Measurements from ENCODE around the gene INAFM2. TPM values are rescaled to one million over a fixed set of nuclear protein-coding genes. Genes with fewer than 3 reads are reported as not detected.
A peak's percentile ranks its signal among the peaks of the same experiment; 100 is the strongest.

INAFM2 gene
- total RNA-seq, 1 donor from 2014 or later = 18.2 TPM

DNA sequence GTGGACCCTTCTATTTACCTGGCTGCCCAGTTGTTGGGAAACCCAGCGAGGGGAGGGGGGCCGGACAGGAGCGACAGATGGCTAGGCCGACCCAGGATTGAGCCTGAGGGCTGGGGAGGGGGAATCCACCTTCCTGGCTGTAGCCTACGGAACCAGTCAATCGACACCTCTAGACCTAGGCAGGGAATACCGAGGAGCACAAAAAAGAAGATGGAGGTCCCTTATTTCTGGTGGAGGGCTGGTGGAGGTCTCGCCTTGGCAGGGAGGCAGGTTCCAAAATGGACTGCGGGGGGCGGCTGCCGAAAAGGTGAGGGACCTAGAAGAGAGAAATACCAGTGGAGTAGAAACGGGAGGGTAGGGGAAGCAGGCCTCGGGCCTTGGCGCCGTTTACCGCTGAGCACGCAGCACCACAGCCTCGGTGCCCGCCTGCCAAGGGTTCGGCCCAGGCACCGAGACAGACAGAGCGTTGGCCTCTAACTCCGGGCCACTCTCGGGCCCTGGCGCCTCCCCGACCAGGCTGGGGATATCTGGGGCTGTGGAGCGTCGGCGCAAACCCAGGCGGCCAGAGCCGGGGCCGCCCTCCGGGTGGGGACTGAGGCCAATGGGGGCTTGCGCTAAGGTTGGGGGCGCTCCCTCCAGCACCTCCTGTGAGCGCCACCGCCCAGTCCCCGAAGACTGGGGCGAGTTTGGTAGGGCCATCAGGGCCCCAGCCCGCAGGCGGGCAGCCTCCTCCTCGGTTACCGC is 42.3 kb upstream of the INAFM2 start:
- peaks cover 95% of the 10 kb centered on the region for H3K27me3 ChIP-seq
- peaks cover 34% of the 10 kb centered on the region for H3K4me1 ChIP-seq
- H3K9ac ChIP-seq = no peak overlapping the region
- peak overlapping the region; percentile 45 for H3K4me3 ChIP-seq
- TF ChIP-seq, protein P1, sequence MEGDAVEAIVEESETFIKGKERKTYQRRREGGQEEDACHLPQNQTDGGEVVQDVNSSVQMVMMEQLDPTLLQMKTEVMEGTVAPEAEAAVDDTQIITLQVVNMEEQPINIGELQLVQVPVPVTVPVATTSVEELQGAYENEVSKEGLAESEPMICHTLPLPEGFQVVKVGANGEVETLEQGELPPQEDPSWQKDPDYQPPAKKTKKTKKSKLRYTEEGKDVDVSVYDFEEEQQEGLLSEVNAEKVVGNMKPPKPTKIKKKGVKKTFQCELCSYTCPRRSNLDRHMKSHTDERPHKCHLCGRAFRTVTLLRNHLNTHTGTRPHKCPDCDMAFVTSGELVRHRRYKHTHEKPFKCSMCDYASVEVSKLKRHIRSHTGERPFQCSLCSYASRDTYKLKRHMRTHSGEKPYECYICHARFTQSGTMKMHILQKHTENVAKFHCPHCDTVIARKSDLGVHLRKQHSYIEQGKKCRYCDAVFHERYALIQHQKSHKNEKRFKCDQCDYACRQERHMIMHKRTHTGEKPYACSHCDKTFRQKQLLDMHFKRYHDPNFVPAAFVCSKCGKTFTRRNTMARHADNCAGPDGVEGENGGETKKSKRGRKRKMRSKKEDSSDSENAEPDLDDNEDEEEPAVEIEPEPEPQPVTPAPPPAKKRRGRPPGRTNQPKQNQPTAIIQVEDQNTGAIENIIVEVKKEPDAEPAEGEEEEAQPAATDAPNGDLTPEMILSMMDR (IDR thresholded peaks at IDR 0.05) = no peak
- TF ChIP-seq EZH2phosphoT487 (IDR thresholded peaks at IDR 0.05) (peak; percentile 63), EZH2 (IDR thresholded peaks at IDR 0.05) (no peak)
- no peaks in the 10 kb centered on the region for H3K79me2 ChIP-seq (ENCODE audit: low read depth)
- H3K27ac ChIP-seq = no peak overlapping the region
- H3K36me3 ChIP-seq = no peaks in the 10 kb centered on the region
- peaks cover 53% of the 10 kb centered on the region for H3K27me3 Mint-ChIP-seq (ENCODE audit: insufficient read depth, low read depth)
- H3K9me3 ChIP-seq (ENCODE audit: low read depth) = no peaks in the 10 kb centered on the region
- H3K4me1 Mint-ChIP-seq = peaks cover 56% of the 10 kb centered on the region
- peak overlapping the region; percentile 78 for H3K4me3 Mint-ChIP-seq
- H3K27ac Mint-ChIP-seq = no peak overlapping the region
- no peak for DNase-seq (ENCODE audit: low spot score)
- no peaks in the 10 kb centered on the region for H3K9me3 Mint-ChIP-seq
- H4K20me1 ChIP-seq (ENCODE audit: low read depth) = peaks cover 28% of the 10 kb centered on the region
- peak overlapping the region; percentile 83 for H2AFZ ChIP-seq (replicated peaks)
- H3K4me2 ChIP-seq = peak overlapping the region; percentile 81
- no peaks in the 10 kb centered on the region for H3K36me3 Mint-ChIP-seq
- peaks cover 25% of the 10 kb centered on the region for H3F3A ChIP-seq (ENCODE audit: low read depth)

DNA sequence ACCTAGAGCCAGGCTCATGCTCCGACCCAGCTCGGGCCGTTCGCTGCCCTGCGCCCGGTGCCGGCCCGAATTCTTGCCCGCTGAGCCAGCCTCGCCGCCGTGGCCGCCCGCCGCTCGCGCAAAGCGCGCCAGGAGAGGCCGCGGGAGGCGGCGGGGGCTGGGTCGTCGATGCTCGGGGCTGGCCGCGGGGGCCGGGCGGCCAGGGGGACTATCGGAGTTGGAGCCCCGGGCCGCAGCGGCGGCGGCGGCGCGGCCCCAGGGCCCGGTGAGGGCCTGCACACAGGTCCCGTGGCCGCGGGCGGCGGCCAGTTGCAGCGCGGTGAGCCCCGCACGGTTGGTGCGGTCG is 41.7 kb upstream of the INAFM2 start:
- H3K4me1 Mint-ChIP-seq = peaks cover 59% of the 10 kb centered on the region
- Histone ChIP-seq H3K36me3 (no peaks in the 10 kb centered on the region), H3K4me2 (peak overlapping the region; percentile 81), H2AFZ (replicated peaks) (peak overlapping the region; percentile 83), H3K27ac (no peak overlapping the region), H3K9ac (no peak overlapping the region), H3F3A (ENCODE audit: low read depth) (peaks cover 25% of the 10 kb centered on the region), H3K9me3 (ENCODE audit: low read depth) (no peaks in the 10 kb centered on the region), H3K79me2 (ENCODE audit: low read depth) (no peaks in the 10 kb centered on the region), H3K4me3 (peak overlapping the region; percentile 45), H3K27me3 (peaks cover 100% of the 10 kb centered on the region), H4K20me1 (ENCODE audit: low read depth) (peaks cover 28% of the 10 kb centered on the region), H3K4me1 (peaks cover 34% of the 10 kb centered on the region)
- H3K9me3 Mint-ChIP-seq = no peaks in the 10 kb centered on the region
- no peak for DNase-seq (ENCODE audit: low spot score)
- H3K27ac Mint-ChIP-seq = no peak overlapping the region
- H3K27me3 Mint-ChIP-seq (ENCODE audit: insufficient read depth, low read depth) = peaks cover 47% of the 10 kb centered on the region
- H3K4me3 Mint-ChIP-seq = no peak overlapping the region
- no peak for TF ChIP-seq EZH2phosphoT487 (IDR thresholded peaks at IDR 0.05)
- TF ChIP-seq, protein P1 (IDR thresholded peaks at IDR 0.05) = no peak
- TF ChIP-seq EZH2 (IDR thresholded peaks at IDR 0.05) = no peak
- no peaks in the 10 kb centered on the region for H3K36me3 Mint-ChIP-seq

DNA sequence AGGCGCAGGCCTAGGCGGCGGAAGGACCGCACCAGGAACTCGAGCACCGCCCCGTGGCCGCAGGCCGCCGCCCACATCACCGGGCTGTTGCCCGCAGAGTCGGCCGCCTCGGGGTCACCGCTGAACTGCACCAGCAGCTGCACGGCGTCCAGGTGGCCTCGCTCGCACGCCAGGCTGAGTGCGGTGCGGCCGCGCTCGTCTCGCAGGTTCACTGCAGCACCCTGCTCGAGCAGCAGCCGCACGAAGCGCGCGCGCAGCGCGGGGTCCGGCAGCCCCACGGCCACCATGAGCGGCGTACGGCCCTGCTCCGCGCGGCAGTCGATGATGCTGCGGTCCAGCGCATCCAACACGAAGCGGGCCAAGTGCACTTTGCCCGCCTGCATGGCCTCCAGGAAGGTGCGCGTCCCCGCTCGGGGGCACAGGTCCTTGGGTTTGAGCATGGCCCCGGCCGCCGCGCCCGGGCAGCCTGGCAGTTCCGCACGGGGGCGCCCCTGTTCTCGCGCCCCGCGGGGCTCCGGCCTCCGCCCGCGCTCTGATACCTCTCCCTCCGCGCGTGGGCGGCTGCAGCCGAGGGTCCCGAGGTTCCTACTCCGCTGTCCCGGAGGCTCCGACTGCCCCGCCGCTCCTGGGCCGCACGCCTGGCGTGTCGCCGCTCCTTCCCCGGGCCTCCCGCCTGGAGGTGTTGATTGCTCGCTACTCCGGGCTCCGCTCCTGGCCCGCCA is 41.2 kb upstream of the INAFM2 start:
- H3K27ac ChIP-seq = no peak overlapping the region

More for the DNA sequence above, 41.2 kb upstream of the INAFM2 start:
- Histone ChIP-seq H3K36me3 (no peaks in the 10 kb centered on the region), H3F3A (ENCODE audit: low read depth) (peaks cover 25% of the 10 kb centered on the region), H3K4me1 (peaks cover 34% of the 10 kb centered on the region), H3K9ac (no peak overlapping the region), H3K79me2 (ENCODE audit: low read depth) (no peaks in the 10 kb centered on the region), H3K4me2 (peak overlapping the region; percentile 81), H3K27me3 (peaks cover 100% of the 10 kb centered on the region), H4K20me1 (ENCODE audit: low read depth) (peaks cover 28% of the 10 kb centered on the region), H3K9me3 (ENCODE audit: low read depth) (no peaks in the 10 kb centered on the region), H2AFZ (replicated peaks) (peak overlapping the region; percentile 83), H3K4me3 (peak overlapping the region; percentile 45)
- Mint-ChIP-seq H3K27me3 (ENCODE audit: insufficient read depth, low read depth) (peaks cover 42% of the 10 kb centered on the region), H3K9me3 (no peaks in the 10 kb centered on the region), H3K36me3 (no peaks in the 10 kb centered on the region), H3K27ac (no peak overlapping the region), H3K4me3 (peak overlapping the region; percentile 78), H3K4me1 (peaks cover 58% of the 10 kb centered on the region)
- peak; percentile 84 for DNase-seq (ENCODE audit: low spot score)
- TF ChIP-seq, protein P1 (IDR thresholded peaks at IDR 0.05) = peak; percentile 40
- TF ChIP-seq EZH2 (IDR thresholded peaks at IDR 0.05) = no peak
